HG03025 (cell line): ENCODE data around the gene KLHL17.

Source experiments
- ATAC-seq: cut with Tn5 transposase; IDR thresholded peaks from one replicate; pipeline ENCODE4 v1.9.1; 2021; ENCODE audit warnings: mild to moderate bottlenecking, moderate library complexity; ENCODE audit not compliant: unreplicated experiment, low FRiP score

The KLHL17 gene

DNA sequence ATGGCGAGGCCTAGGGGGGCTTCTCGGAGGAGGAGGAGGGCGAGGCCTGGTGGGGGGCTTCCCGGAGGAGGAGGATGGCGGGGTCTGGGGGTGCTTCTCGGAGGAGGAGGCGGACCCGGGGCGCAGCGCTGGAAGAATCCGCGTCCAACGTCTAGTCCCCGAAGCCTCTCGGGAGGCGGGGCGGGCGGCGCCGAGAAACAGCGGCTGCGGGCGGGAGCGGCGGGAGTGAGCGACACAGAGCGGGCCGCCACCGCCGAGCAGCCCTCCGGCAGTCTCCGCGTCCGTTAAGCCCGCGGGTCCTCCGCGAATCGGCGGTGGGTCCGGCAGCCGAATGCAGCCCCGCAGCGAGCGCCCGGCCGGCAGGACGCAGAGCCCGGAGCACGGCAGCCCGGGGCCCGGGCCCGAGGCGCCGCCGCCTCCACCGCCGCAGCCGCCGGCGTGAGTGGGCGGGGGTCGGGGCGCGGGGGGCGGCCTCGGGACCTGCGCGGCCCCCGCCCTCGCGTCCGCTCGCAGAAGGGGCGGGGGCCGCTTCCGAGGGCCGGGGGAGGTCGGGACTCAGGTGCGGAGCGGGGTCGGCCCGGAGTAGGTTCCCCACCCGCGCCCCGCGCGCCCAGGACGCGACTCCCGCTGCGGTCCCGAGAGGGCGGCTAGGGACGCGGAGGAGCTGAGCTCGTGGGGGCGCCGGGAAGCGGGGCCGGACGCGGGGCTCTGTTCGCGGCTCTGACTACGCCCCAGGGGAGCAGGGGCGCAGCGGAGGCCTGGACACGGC lies at the start of gene KLHL17:
TSS of gene KLHL17 (plus strand) at position 222 of the 769 bp plus-strand sequence. CDS start at position 332, 110 bp downstream.
- ATAC-seq, result no peak

DNA sequence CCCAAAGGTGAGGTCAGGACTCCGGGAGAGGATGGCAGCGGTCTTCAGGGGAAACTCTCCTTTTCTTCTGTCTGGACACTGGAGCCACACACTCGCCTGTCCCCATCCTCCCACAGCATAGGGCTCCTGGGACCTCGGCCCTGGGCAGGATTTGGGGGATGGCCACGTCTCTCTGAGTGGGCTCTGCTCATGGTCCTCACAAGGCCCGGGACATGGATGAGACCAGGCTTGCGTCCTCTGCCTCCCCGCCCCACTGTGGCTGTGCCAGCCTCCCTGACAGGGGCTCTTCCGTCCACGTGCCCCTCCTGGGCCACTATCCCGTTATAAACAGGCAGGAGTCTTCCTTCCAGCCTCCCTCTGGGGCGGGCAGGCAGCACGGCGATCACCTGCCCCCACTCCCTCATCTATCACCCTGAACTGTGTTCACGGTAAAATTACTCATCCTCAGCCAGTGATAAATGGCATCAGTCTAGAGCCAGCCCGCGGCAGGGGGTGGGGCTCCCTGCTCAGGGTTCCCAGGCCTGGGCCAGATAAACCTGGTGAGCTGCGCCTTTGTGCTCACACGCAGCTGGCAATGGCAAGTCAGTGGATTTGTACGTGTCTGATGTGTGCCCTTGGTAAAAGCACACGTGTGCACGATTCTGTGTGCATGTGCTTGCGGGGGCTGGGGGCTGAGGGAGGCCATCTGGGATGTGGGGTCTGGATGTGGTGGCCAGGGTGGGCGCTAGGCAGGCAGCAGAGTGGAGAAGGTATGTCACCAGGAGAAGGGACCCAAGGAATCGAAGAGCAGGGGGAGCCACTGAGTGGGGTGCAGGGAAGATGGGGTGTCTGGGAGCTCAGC lies 49.3 kb upstream of the KLHL17 start:
- ATAC-seq, result no peak

DNA sequence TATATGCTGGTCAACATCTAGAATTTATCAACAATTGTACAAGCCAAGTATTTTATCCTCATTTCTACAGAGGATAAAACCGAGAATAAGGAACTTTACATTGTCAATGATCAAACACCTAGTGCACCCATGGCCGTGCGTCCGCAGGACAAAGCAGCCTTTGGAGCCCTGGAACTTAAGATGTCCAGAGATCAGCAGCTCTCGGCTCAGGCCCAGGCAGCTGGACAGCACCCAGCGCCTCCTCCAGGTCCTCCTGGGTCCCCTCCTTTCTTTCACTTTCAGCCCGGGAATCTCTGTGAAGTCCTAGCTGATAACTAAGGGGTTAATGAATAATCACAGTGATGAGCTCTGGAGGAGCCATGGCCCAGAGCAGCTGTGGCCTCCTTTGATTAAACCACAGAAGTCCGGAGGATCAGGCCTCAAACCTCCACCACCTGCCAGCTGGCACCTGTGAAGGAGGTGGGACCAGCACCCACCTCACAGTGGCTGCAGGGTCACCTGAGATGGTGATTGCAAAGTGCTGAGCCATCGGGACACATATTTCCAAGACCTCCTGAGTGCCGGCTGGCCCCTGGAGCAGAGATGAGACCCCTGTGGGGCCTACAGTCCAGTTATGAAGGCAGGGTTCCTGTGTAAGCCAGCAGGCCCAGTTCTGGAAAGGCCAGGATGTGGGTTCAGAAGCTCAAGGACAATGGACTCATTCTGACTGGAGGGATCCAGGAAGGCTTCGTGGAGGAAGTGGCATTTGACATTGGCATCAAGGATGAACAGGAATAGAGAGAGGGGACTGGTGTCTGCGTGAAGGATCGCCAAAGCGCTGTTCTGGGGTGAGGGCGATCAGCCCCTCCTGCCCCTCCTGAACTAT lies 48.3 kb upstream of the KLHL17 start:
- ATAC-seq, result no peak

DNA sequence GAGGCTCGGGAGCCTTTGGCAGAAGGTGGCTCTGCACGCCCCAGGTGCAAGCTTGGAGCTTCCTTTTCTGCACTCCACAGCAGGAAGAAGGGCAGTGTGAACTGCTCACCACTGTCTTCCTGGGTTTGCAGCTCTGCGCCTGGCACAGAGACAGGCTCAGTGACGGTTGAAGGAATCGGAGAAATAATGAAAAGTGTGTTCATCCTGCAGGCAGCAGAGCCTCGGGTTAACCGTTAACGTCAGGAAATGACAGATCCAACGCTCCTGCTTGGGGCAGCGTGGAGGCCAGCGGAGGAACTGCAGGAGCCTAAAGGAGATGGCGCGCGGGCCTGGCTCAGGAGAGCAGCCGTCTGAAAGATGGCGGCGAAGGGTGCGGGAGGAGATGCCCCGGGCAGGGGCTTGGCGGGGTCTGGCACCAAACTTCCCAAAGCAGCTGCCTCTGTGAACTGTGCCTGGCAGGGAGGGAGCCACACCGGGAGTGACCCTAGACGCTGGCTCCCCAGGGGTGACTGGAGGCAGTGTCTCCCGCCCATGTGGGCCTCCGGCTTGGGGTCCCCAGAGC lies 47.6 kb upstream of the KLHL17 start:
- no peak for ATAC-seq

DNA sequence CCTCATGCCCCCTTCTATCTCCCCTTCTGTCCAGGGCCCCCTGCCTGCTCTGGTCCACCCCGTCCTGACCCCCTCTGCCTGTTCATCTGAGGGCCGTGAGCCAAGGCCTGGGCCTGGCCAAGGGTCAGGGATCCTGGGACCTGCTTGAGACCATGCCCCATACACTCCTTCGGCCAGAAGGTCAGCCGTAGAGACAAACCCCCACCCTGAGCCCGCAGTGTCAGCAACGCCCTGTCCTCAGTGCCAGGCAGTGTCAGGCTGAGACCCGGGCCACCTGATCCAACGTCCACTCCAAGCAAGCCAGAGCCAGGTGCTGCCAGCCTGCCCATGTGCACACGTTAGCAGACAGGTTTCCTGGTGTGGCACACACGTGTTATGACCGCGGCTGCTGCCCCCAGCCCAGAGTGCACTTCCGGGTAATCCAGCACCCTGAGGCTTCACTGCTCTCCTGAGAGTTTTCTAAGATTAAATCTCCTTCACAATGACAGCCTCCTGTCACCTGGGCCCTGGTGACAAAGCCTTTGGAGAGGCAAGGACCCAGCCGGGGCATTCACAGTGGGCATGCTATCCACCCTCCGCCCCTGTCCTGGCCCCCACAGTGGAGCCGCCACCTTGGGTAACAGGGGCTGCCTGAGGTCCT lies 46.8 kb upstream of the KLHL17 start:
- no peak for ATAC-seq

DNA sequence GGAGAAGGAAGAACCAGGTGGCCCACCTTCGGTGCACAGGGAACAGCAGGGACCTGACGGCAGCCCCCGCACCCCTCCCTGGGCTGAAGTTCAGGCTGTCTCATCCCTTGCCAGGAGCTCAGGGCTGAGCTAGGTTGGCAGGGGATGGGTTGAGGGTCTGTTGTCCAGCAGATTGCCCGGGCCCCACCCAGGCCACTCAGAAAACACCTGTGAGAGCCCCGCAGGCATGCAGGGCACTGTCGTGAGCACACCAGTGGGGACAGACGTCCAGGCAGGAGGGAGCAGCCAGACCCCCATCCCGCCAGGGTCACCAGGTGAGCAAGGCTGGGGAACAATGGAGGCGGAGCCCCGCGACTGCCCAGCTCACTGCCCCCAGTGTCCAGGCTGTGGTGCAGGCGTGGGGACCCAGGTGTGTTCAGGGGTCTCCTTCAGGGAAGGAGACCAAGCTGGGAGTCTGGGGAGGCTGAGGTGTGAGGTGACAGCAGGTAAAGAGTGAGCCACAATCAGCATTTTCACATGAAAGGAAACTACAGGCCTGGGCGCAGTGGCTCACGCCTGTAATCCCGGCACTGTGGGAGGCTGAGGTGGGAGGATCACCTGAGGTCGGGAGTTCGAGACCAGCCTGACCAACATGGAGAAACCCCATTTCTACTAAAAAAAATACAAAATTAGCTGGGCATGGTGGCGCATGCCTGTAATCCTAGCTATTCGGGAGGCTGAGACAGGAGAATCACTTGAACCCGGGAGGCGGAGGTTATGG lies 46.1 kb upstream of the KLHL17 start:
- no peak for ATAC-seq

DNA sequence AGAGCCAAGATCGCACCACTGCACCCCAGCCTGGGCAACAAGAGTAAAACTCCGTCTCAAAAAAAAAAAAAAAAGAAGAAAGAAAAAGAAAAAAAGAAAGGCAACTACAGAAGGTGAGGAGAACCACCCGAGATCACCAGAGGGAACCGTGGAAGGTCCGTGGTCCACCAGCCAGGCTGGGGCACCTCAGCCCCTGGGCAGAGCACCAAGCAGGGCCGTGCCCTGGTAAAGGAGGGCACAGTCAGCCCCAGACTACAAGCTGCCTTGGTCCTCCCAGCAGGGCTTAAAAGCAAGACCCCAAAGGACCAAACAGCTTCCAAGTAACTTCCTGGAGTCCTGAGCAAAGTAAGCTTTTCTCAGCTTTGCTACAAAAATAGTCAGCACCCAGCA lies 45.5 kb upstream of the KLHL17 start:
- no peak for ATAC-seq

DNA sequence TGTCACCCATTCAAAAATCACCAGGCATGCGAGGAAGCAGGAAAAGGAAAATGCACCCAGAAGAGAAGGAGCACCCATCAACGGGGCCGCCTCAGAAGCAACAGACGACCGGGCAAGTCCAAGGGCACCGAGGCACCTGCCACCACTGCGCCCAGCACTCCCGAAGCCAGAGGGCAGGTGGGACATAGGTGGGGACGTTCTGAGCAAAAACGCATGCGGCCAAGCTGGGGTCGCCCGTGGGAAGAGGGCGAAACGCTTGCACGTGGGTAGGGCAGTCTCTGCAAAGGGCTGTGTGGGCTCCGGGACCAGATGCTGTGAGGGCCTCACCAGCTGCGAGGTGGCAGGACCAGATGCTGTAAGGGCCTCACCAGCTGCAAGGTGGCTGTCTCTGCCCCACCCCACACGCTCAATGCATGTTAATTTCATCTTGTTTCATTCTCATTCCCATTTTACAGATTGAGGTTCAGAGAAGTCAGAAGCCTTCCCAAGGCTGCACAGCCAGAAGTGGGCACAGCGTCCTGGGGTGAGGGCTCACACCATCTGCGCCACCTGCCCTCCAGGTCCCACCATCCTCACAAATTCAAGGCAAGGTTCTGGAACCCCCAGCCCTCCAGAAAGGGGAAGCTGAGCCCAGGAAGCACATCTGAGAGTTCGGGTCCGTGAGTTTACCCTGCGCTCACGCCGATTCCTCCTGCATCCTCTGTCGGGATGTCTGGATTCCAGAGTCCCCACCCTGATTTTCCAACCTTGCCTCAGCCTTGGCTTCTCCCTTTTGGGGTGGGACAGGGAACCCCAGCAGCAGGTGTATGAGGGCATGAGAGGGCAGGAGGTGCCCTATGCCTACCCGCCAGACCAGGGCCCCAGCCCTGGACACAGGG lies 44.9 kb upstream of the KLHL17 start:
- ATAC-seq, result no peak

DNA sequence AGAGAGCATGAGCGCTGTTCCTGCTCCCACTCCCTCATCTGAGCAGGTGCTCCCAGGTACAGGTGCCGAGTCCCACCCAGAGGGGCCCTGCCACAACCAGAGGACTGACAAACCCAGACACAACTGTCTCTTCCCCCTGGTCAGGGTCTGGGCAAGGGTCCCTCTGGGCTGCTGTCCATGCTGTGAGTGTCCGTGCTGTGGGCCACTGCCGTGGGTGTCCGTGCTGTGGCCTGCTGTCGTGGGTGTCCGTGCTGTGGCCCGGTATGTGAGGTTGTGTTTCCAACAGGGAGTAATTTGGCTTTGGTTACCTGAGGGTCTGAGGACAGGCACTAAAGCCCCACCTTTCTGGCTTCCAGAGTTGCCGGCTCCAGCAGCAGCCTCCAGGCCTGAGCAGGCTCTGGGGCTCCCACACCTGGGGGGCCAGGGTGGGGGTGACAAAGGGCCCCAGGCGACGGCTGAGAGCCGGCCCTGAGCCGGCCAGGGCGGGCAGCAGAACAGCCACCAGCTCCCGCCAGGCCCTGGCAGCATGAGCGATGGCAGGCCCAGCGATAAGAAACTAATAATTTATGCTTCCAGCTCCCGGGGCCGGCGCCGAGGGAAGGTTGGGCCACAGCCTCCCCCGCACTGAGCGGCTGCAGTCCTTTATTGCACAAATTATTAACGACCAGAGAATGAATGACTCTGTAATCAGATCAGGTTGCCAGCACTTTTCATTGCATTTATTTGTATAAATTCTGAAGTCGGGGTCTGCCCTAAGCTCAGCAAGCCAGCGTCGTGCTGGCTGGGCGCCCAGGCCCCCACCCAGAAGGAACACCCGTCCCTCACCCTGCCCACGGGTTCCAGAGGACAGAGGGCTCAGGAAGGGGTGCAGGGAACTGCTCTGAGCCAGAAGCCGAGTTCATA lies 44.0 kb upstream of the KLHL17 start:
- ATAC-seq, result no peak

DNA sequence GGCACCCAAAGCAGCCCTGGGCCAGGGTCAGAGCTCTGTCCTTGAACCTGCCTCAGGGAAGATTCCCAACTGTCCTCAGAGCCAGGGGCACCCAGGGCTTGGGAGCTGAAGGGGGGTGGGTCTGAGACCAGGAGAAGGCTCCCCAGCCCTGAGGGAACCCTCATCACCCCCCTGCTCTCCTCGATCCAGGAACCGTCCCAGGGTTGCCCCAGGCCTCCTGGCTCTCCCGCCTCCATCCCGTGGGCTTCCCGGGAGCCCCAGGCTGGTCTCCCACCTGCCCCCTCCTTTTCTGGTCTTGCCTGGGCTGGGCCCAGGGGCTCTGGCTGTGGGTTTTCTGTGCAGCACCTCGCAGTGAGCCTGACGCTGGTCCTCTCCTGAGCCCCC lies 43.3 kb upstream of the KLHL17 start:
- no peak for ATAC-seq

DNA sequence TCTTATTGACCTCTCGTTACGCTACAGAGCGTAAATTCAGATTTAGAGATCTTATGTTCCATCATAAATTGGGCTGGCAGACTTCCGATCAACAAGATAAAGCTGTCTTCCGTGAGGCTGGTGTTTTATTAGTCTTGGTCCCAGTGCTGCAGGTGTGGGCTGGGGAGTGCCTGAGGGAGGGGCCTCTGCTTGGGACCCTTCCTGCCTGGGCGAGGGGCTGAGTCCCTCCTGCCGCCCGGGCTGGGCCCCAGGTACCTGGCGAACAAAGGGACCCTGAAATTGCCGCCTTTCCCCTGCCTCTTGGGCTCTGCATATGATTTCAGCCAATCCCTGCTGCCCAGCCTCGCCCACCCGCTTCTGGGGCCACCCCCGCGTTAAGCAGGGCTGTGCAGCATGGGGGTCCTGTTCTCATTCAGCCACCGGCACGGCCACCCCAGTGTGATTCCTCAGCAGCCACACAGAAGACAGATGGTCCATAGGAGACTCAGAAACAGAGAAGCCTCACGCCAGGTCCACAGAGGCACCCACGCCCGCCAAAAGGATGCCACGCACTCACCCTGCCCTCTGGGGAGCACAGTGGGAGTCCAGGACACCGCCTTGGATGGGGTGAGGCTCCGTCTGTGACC lies 42.8 kb upstream of the KLHL17 start:
- no peak for ATAC-seq

DNA sequence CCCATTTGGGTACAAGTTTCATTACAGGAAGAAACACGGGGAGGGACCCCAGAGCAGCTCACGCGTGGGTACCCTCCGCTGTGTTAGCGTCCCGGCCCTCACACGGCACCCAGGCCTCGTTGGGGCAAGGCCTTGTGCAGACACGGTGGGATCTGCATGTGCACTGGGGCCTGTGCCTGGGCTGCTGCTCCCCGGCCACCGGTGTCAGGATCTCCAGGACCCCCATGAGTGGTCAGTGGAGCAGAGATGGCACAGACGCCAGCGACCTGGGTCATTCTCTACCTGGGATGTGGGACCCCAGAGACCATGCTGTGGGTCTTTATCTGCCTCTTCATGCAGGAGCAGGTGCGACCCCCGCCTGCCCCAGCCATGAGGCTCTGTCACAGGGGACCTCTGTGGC lies 42.0 kb upstream of the KLHL17 start:
- ATAC-seq, result no peak

DNA sequence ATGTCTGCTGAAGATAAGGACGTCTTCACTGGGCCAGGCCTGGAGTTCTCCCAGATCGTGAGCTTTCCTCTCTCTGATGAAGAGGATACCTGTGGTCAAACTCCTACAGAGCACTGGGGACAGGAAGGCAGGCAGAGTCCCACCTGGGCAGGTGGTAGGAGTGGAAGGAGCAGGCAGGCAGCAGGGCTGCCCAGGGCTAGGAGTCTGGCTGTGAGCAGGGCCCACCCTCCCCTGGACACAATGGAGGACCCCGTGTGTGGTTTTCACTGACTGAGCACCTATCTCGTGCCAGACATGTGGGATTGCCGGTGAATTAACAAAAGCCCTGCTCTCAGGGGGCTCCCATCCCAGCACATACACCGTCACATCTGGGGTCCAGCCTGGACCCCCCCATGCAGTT lies 41.5 kb upstream of the KLHL17 start:
- no peak for ATAC-seq

DNA sequence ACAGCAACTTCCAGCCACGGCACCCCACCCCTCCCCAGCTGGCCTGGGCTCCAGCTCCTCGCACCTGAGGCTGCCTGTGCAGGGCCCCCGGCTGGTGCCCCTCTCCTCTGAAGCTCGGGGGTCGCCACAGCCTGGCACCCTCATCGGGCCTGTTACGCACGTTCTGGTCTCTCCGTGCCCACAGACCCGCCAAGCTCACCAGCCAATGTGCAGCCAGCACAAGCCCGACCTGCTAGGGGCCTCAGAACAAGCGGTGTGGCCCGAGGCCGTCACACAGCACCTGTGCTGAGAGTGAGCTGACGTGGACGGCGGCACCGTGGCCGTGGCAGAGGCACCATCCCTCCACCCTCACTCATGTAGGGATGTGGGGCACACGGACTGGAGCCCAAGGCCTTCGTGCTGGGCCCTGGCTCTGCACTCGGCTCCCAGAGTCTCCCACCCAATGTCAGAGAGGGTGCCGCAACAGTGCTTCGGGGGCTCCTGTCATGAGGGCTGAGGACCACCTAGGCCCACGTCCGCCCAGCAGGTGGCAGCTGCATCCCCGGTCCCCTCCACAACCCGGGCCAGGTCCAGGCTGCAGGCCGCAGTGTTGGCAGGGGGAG lies 41.0 kb upstream of the KLHL17 start:
- no peak for ATAC-seq

DNA sequence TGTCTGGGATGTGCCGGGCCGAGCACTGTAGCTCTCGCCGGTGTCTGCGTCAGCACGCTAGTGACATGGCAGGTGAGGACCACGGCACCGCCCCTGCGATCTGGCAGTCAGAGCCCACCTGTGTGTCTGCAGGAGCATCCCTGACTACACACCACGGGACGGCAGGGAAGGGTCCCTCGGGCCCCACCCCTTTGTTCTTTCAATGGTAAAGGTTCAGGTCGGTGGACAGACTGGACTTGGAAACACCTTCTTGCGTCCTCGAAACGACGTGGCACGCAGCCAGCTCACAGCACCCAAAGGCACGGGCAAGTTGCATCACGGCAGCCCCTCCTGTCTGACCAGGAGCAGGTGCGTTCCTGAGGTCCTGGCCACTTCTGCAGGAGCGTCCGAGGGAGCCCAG lies 40.4 kb upstream of the KLHL17 start:
- ATAC-seq, result no peak

DNA sequence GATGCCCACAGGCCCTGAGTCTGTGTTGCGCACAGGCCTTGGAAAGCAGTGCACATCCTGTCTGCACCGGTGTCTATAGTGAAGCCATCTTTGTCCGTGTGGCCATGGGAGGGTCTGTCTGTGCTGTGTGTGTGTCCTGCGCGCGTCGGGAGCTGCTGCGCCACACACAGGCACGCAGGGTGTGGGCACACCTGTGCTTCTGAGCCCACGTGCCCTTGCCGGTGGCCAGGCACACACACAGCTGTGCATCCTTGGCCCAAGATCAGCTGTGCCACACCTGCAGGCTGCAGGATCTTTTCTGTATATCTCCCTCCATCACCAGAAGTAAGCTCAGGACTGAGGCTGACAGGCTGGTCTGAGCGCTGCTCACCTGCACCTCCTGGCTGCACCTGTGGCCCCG lies 39.9 kb upstream of the KLHL17 start:
- ATAC-seq, result no peak
